HL-60 (cell line): Measurements from ENCODE around the gene TSPAN6.

ENCODE experiments used
- CTCF ChIP-seq: IDR thresholded peaks from one replicate; pipeline ENCODE4 v1.5.1; 2011; ENCODE audit warnings: low read length, control low read depth, inconsistent platforms; ENCODE audit not compliant: insufficient read depth
- GABPA ChIP-seq: IDR thresholded peaks from 2 replicates; pipeline ENCODE4 v1.6.1; 2012; ENCODE audit warnings: low read depth
- POLR2AphosphoS5 ChIP-seq: IDR thresholded peaks from 2 replicates; pipeline ENCODE4 v1.6.1; 2012; ENCODE audit warnings: low read depth
- SPI1 ChIP-seq: IDR thresholded peaks from 2 replicates; pipeline ENCODE4 v1.6.1; 2012; ENCODE audit warnings: low read depth, mild to moderate bottlenecking, borderline replicate concordance

GRCh38 chrX:100674705-100675104 is 38.1 kb upstream of the TSPAN6 start:
- TF ChIP-seq GABPA (no peak), CTCF (no peak), SPI1 (peak; percentile 59; the same call in 1 of the 2 replicates), POLR2AphosphoS5 (no peak)
